ENCODE results near the gene SNX10.

- TF ChIP-seq CTCF (optimal IDR thresholded peaks at IDR 0.05 in 1 of 3, IDR thresholded peaks at IDR 0.05 in 1 of 3, conservative IDR thresholded peaks at IDR 0.05 in 1 of 3; ENCODE audit: extremely low read depth in 1 of 3, insufficient read depth in 2 of 3, low read length in 3 of 3) (no peak), EZH2 (IDR thresholded peaks at IDR 0.05; ENCODE audit: low read length) (no peak)
Observed at GRCh38 chr7:26422761-26423160, 131.1 kb downstream of the SNX10 start.

Measured in keratinocyte (primary cell).